SU-DHL-6 (cell line): ENCODE data around the gene NCDN.

Experiments used
- H2AFZ ChIP-seq: fragments of 200-600 bp; sonication (generic); 2 replicates; pipeline ENCODE4 v1.6.1; 2014; ENCODE audit warnings: low read depth, mild to moderate bottlenecking, moderate library complexity, mixed read lengths, antibody characterized with exemption, low read length; ENCODE audit not compliant: severe bottlenecking
- H3F3A ChIP-seq: fragments of 200-600 bp; shearing (Covaris generic); 2 replicates; pipeline ENCODE4 v1.6.0; 2016; ENCODE audit warnings: antibody characterized with exemption, mild to moderate bottlenecking; ENCODE audit not compliant: insufficient read depth
- H3K27ac ChIP-seq: fragments of 200-600 bp; sonication (generic); 2 replicates; pipeline ENCODE4 v1.5.1; 2016; ENCODE audit warnings: low read depth, mild to moderate bottlenecking, low read length, moderate library complexity, mixed read lengths
- H3K27me3 ChIP-seq: fragments of 200-600 bp; sonication (generic), shearing (Covaris generic); 2 replicates; pipeline ENCODE4 v1.6.0; 2014; ENCODE audit warnings: mild to moderate bottlenecking, low read length
- H3K36me3 ChIP-seq: fragments of 200-600 bp; sonication (generic); 2 replicates; pipeline ENCODE4 v1.6.1; 2014; ENCODE audit warnings: mild to moderate bottlenecking, low read length, mixed read lengths
- H3K4me2 ChIP-seq: fragments of 300-600, 200-600 bp; shearing (Covaris generic), sonication (generic); 2 replicates; pipeline ENCODE4 v1.6.0; 2014; ENCODE audit warnings: low read length, low read depth, mild to moderate bottlenecking; ENCODE audit not compliant: poor library complexity, severe bottlenecking
- H3K4me3 ChIP-seq: fragments of 200-600 bp; sonication (generic); 2 replicates; pipeline ENCODE4 v1.5.1; 2014; ENCODE audit warnings: antibody characterized with exemption, low read length, mild to moderate bottlenecking, mixed read lengths; ENCODE audit not compliant: insufficient read depth, poor library complexity, severe bottlenecking
- H3K79me2 ChIP-seq: fragments of 200-600 bp; sonication (generic); 2 replicates; pipeline ENCODE4 v1.6.1; 2014; ENCODE audit warnings: mild to moderate bottlenecking, low read length, moderate library complexity; ENCODE audit not compliant: insufficient read depth
- H3K9ac ChIP-seq: fragments of 200-600 bp; sonication (generic); 2 replicates; pipeline ENCODE4 v1.7.0; 2014; ENCODE audit warnings: mild to moderate bottlenecking, low read length
- H3K9me2 ChIP-seq: fragments of 200-600 bp; sonication (generic); replicated peaks from 2 replicates; pipeline ENCODE4 v1.6.1; 2014; ENCODE audit warnings: low read length; ENCODE audit not compliant: insufficient read depth
- H3K9me3 ChIP-seq: fragments of 200-600 bp; sonication (generic); 2 replicates; pipeline ENCODE4 v1.6.1; 2014; ENCODE audit warnings: low read length, mixed read lengths; ENCODE audit not compliant: insufficient read depth
- H4K20me1 ChIP-seq: fragments of 200-600 bp; sonication (generic); 2 replicates; pipeline ENCODE4 v1.6.1; 2014; ENCODE audit warnings: low read depth, mild to moderate bottlenecking, antibody characterized with exemption, low read length, moderate library complexity, mixed read lengths
- EZH2phosphoT487 ChIP-seq: fragments of 200-600 bp; sonication (generic), shearing (Covaris generic); conservative IDR thresholded peaks from 2 replicates; pipeline ENCODE4 v1.6.1; 2018; ENCODE audit warnings: mild to moderate bottlenecking, antibody characterized with exemption, low read length, moderate library complexity, mixed read lengths
- TF ChIP-seq, protein P1 (sequence below): fragments of 200-600 bp; sonication (generic); IDR thresholded peaks from one replicate; pipeline ENCODE4 v1.5.1; 2017; ENCODE audit warnings: antibody characterized with exemption, mild to moderate bottlenecking, low read length, moderate library complexity; ENCODE audit not compliant: insufficient read depth, poor library complexity, severe bottlenecking

The NCDN gene

DNA sequence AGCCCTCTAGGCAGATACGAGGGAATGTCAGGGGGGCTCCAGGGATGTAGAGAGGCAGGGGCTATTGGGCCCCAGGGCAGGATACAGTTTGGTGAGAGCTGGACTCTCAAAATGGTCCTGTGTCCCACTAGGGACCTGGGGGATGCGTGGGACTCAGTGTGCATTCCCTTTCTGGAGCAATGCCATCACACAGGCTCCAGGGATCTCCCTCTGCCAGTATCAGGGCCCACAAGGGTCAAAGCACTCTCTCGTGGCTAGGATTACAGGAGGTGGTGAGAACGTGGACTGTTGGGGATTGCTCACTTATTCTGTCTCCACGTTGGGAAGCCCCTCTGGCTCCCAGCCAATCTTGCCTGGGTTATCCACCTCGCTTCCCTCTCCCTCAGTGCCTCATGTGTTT lies 26.2 kb upstream of the NCDN start:
- H3K9me2 ChIP-seq, result no peaks in the 10 kb centered on the region
- H3K36me3 ChIP-seq, result no peaks in the 10 kb centered on the region
- H3K9ac ChIP-seq, result no peak overlapping the region
- no peak for TF ChIP-seq EZH2phosphoT487
- TF ChIP-seq, protein P1, sequence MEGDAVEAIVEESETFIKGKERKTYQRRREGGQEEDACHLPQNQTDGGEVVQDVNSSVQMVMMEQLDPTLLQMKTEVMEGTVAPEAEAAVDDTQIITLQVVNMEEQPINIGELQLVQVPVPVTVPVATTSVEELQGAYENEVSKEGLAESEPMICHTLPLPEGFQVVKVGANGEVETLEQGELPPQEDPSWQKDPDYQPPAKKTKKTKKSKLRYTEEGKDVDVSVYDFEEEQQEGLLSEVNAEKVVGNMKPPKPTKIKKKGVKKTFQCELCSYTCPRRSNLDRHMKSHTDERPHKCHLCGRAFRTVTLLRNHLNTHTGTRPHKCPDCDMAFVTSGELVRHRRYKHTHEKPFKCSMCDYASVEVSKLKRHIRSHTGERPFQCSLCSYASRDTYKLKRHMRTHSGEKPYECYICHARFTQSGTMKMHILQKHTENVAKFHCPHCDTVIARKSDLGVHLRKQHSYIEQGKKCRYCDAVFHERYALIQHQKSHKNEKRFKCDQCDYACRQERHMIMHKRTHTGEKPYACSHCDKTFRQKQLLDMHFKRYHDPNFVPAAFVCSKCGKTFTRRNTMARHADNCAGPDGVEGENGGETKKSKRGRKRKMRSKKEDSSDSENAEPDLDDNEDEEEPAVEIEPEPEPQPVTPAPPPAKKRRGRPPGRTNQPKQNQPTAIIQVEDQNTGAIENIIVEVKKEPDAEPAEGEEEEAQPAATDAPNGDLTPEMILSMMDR, result no peak
- 0 out of 2 replicates have a peak, but pooled peaks cover 8% of the 10 kb centered on the region for H3K79me2 ChIP-seq
- no peak overlapping the region for H3K4me3 ChIP-seq
- H3K4me2 ChIP-seq, result no peak overlapping the region
- no peak overlapping the region for H3K27ac ChIP-seq
- no peaks in the 10 kb centered on the region for H4K20me1 ChIP-seq
- H2AFZ ChIP-seq, result no peak overlapping the region
- H3F3A ChIP-seq, result no peaks in the 10 kb centered on the region
- H3K27me3 ChIP-seq, result no peaks in the 10 kb centered on the region
- H3K9me3 ChIP-seq, result no peaks in the 10 kb centered on the region

DNA sequence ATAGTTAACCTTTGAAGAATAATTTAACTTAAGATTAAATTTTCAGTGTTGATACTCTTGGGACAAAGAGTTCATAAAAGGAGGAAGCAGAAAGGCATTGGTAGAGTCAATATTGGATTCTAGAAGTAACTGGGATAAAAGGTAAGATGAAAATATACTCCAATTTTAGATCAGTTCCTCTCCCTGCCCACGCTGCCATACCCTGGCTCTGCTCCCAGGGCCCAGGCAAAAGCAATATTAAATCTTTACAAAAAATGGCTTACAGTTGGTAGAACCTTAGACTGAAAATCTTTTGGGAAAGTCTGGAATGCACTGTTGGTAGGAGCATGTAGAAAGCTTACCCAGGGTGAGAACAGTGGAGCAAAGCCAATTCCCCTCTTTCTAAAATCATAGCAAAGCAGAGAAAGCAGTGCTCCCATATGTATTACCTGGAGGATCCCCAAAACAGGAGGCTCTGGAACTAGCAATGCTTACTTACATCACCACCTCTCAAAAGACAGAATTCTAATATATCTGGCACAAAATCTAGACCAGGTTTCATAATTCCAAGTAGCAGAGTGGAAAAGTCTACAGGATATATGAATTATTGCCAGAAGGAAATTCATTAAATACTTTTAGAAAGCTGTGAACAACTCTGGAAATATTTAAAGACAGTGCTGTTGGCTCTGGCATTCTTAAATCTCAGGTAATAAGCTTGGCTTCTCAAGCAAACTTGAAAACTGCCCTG lies 24.9 kb upstream of the NCDN start:
- H3F3A ChIP-seq, result no peaks in the 10 kb centered on the region
- H3K9me3 ChIP-seq, result no peaks in the 10 kb centered on the region
- H3K36me3 ChIP-seq, result no peaks in the 10 kb centered on the region
- H3K9ac ChIP-seq, result no peak overlapping the region
- 0 out of 2 replicates have a peak, but pooled peaks cover 14% of the 10 kb centered on the region for H3K79me2 ChIP-seq
- no peak overlapping the region for H3K4me2 ChIP-seq
- H3K27ac ChIP-seq, result no peak overlapping the region
- no peak overlapping the region for H2AFZ ChIP-seq
- no peak overlapping the region for H3K4me3 ChIP-seq
- no peaks in the 10 kb centered on the region for H3K9me2 ChIP-seq
- TF ChIP-seq EZH2phosphoT487, result no peak
- TF ChIP-seq, protein P1, result no peak
- H3K27me3 ChIP-seq, result no peaks in the 10 kb centered on the region
- H4K20me1 ChIP-seq, result no peaks in the 10 kb centered on the region

GRCh38 chr1:35533586-35533985 lies 24.0 kb upstream of the NCDN start:
- H3K4me3 ChIP-seq, result no peak overlapping the region
- 0 out of 2 replicates have a peak, but pooled peaks cover 14% of the 10 kb centered on the region for H3K79me2 ChIP-seq
- no peak overlapping the region for H2AFZ ChIP-seq
- no peak overlapping the region for H3K27ac ChIP-seq
- no peaks in the 10 kb centered on the region for H3K27me3 ChIP-seq
- H3K4me2 ChIP-seq, result no peak overlapping the region
- H4K20me1 ChIP-seq, result no peaks in the 10 kb centered on the region
- H3K9ac ChIP-seq, result no peak overlapping the region
- TF ChIP-seq EZH2phosphoT487, result no peak
- TF ChIP-seq, protein P1, result no peak
- H3F3A ChIP-seq, result no peaks in the 10 kb centered on the region
- H3K36me3 ChIP-seq, result no peaks in the 10 kb centered on the region
- H3K9me3 ChIP-seq, result no peaks in the 10 kb centered on the region
- H3K9me2 ChIP-seq, result no peaks in the 10 kb centered on the region
